ENCODE data around the gene TAS2R38. TPM values are rescaled to one million over a fixed set of nuclear protein-coding genes. Genes with fewer than 3 reads are reported as not detected.

The TAS2R38 gene
- total RNA-seq: not detected

- Mint-ChIP-seq H3K27me3 (peaks cover 3% of the 10 kb centered on the region), H3K4me3 (no peak within 1 kb of the TSS), H3K4me1 (peaks cover 12% of the 10 kb centered on the region)
Measured at GRCh38 chr7:141973673-141974072, at the start of gene TAS2R38. TSS of gene TAS2R38 (minus strand) at chr7:141973773. CDS start at chr7:141973689, 84 bp downstream.

GRCh38 chr7:142018154-142018553 is 44.6 kb upstream of the TAS2R38 start:
- no peak overlapping the region for H3K4me3 Mint-ChIP-seq
- H3K27me3 Mint-ChIP-seq: peaks cover 2% of the 10 kb centered on the region
- no peaks in the 10 kb centered on the region for H3K36me3 Mint-ChIP-seq
- ATAC-seq (ENCODE audit: low read depth) (no peak), DNase-seq (no peak)
- POLR2A ChIA-PET: no interaction called here
- H3K9me3 Mint-ChIP-seq: no peaks in the 10 kb centered on the region
- no peaks in the 10 kb centered on the region for H3K4me1 Mint-ChIP-seq
- H3K27ac Mint-ChIP-seq: no peak overlapping the region

More at GRCh38 chr7:141973673-141974072, at the start of gene TAS2R38:
- ATAC-seq (ENCODE audit: low read depth): no peak
- no peak for DNase-seq
- POLR2A ChIA-PET: no interaction called here
- H3K36me3 Mint-ChIP-seq: no peaks in the 10 kb centered on the region
- H3K9me3 Mint-ChIP-seq: no peaks in the 10 kb centered on the region
- no peak within 1 kb of the TSS for H3K27ac Mint-ChIP-seq

- POLR2A ChIA-PET: no interaction called here
- Mint-ChIP-seq H3K4me3 (no peak overlapping the region), H3K27me3 (peaks cover 2% of the 10 kb centered on the region), H3K4me1 (no peaks in the 10 kb centered on the region), H3K9me3 (no peaks in the 10 kb centered on the region), H3K36me3 (no peaks in the 10 kb centered on the region), H3K27ac (no peak overlapping the region)
- no peak for ATAC-seq (ENCODE audit: low read depth)
- DNase-seq: no peak
Measured at GRCh38 chr7:142017451-142017850, 43.9 kb upstream of the TAS2R38 start.

GRCh38 chr7:142012825-142013511 is 39.4 kb upstream of the TAS2R38 start:
- DNase-seq (no peak), ATAC-seq (ENCODE audit: low read depth) (peak; percentile 33)
- H3K4me1 Mint-ChIP-seq: no peaks in the 10 kb centered on the region
- no peak overlapping the region for H3K27ac Mint-ChIP-seq
- no peak overlapping the region for H3K4me3 Mint-ChIP-seq
- H3K36me3 Mint-ChIP-seq: no peaks in the 10 kb centered on the region
- H3K27me3 Mint-ChIP-seq: peaks cover 5% of the 10 kb centered on the region
- H3K9me3 Mint-ChIP-seq: no peaks in the 10 kb centered on the region
- POLR2A ChIA-PET: no interaction called here

GRCh38 chr7:142010952-142011548 is 37.5 kb upstream of the TAS2R38 start:
- H3K27ac Mint-ChIP-seq: no peak overlapping the region
- H3K36me3 Mint-ChIP-seq: no peaks in the 10 kb centered on the region
- ATAC-seq (ENCODE audit: low read depth) (no peak), DNase-seq (no peak)
- H3K9me3 Mint-ChIP-seq: no peaks in the 10 kb centered on the region
- peaks cover 9% of the 10 kb centered on the region for H3K27me3 Mint-ChIP-seq
- POLR2A ChIA-PET: no interaction called here
- H3K4me1 Mint-ChIP-seq: no peaks in the 10 kb centered on the region
- no peak overlapping the region for H3K4me3 Mint-ChIP-seq

GRCh38 chr7:142009187-142009586 is 35.6 kb upstream of the TAS2R38 start:
- Mint-ChIP-seq H3K4me1 (no peaks in the 10 kb centered on the region), H3K9me3 (no peaks in the 10 kb centered on the region), H3K4me3 (no peak overlapping the region), H3K36me3 (no peaks in the 10 kb centered on the region), H3K27me3 (peaks cover 7% of the 10 kb centered on the region), H3K27ac (no peak overlapping the region)
- ATAC-seq (ENCODE audit: low read depth) (no peak), DNase-seq (no peak)
- POLR2A ChIA-PET: no interaction called here

- Mint-ChIP-seq H3K9me3 (no peaks in the 10 kb centered on the region), H3K27ac (no peak overlapping the region)
- POLR2A ChIA-PET: no interaction called here
Measured at GRCh38 chr7:142006577-142006976, 33.0 kb upstream of the TAS2R38 start.

GRCh38 chr7:142002179-142002578 is 28.6 kb upstream of the TAS2R38 start:
- H3K4me3 Mint-ChIP-seq: no peak overlapping the region
- H3K4me1 Mint-ChIP-seq: no peaks in the 10 kb centered on the region
- DNase-seq (no peak), ATAC-seq (ENCODE audit: low read depth) (no peak)
- H3K9me3 Mint-ChIP-seq: no peaks in the 10 kb centered on the region
- POLR2A ChIA-PET: no interaction called here
- no peak overlapping the region for H3K27ac Mint-ChIP-seq
- H3K27me3 Mint-ChIP-seq: peaks cover 4% of the 10 kb centered on the region
- no peaks in the 10 kb centered on the region for H3K36me3 Mint-ChIP-seq

More at GRCh38 chr7:142006577-142006976, 33.0 kb upstream of the TAS2R38 start:
- H3K36me3 Mint-ChIP-seq: no peaks in the 10 kb centered on the region
- H3K4me1 Mint-ChIP-seq: no peaks in the 10 kb centered on the region
- H3K4me3 Mint-ChIP-seq: no peak overlapping the region
- DNase-seq (no peak), ATAC-seq (ENCODE audit: low read depth) (no peak)
- peaks cover 7% of the 10 kb centered on the region for H3K27me3 Mint-ChIP-seq

- Mint-ChIP-seq H3K4me1 (no peaks in the 10 kb centered on the region), H3K36me3 (no peaks in the 10 kb centered on the region), H3K27me3 (no peaks in the 10 kb centered on the region), H3K4me3 (no peak overlapping the region), H3K27ac (no peak overlapping the region), H3K9me3 (no peaks in the 10 kb centered on the region)
- POLR2A ChIA-PET: no interaction called here
- ATAC-seq (ENCODE audit: low read depth): no peak
- DNase-seq: no peak
Measured at GRCh38 chr7:142001163-142001874, 27.7 kb upstream of the TAS2R38 start.

- POLR2A ChIA-PET: no interaction called here
- Mint-ChIP-seq H3K4me3 (no peak overlapping the region), H3K27me3 (no peaks in the 10 kb centered on the region), H3K9me3 (no peaks in the 10 kb centered on the region), H3K27ac (no peak overlapping the region), H3K4me1 (no peaks in the 10 kb centered on the region), H3K36me3 (no peaks in the 10 kb centered on the region)
- DNase-seq (no peak), ATAC-seq (ENCODE audit: low read depth) (no peak)
Measured at GRCh38 chr7:142000244-142000643, 26.7 kb upstream of the TAS2R38 start.

GRCh38 chr7:141999058-141999623 is 25.6 kb upstream of the TAS2R38 start:
- Mint-ChIP-seq H3K27me3 (no peaks in the 10 kb centered on the region), H3K4me3 (no peak overlapping the region), H3K27ac (no peak overlapping the region), H3K9me3 (no peaks in the 10 kb centered on the region), H3K36me3 (no peaks in the 10 kb centered on the region), H3K4me1 (no peaks in the 10 kb centered on the region)
- DNase-seq (no peak), ATAC-seq (ENCODE audit: low read depth) (no peak)
- POLR2A ChIA-PET: no interaction called here

GRCh38 chr7:141993354-141993753 is 19.8 kb upstream of the TAS2R38 start:
- ATAC-seq (ENCODE audit: low read depth) (no peak), DNase-seq (no peak)
- H3K4me3 Mint-ChIP-seq: no peak overlapping the region
- no peak overlapping the region for H3K27ac Mint-ChIP-seq
- POLR2A ChIA-PET: no interaction called here
- peaks cover 6% of the 10 kb centered on the region for H3K4me1 Mint-ChIP-seq
- no peaks in the 10 kb centered on the region for H3K36me3 Mint-ChIP-seq
- H3K27me3 Mint-ChIP-seq: no peaks in the 10 kb centered on the region
- no peaks in the 10 kb centered on the region for H3K9me3 Mint-ChIP-seq

GRCh38 chr7:141992688-141993087 is 19.1 kb upstream of the TAS2R38 start:
- DNase-seq (no peak), ATAC-seq (ENCODE audit: low read depth) (no peak)
- POLR2A ChIA-PET: no interaction called here
- Mint-ChIP-seq H3K36me3 (no peaks in the 10 kb centered on the region), H3K27me3 (no peaks in the 10 kb centered on the region), H3K4me1 (peaks cover 6% of the 10 kb centered on the region), H3K4me3 (no peak overlapping the region), H3K27ac (no peak overlapping the region), H3K9me3 (no peaks in the 10 kb centered on the region)

- POLR2A ChIA-PET: no interaction called here
- H3K27me3 Mint-ChIP-seq: no peaks in the 10 kb centered on the region
- no peak for DNase-seq
- peaks cover 6% of the 10 kb centered on the region for H3K4me1 Mint-ChIP-seq
- ATAC-seq (ENCODE audit: low read depth): no peak
- H3K9me3 Mint-ChIP-seq: no peaks in the 10 kb centered on the region
- H3K27ac Mint-ChIP-seq: no peak overlapping the region
- H3K4me3 Mint-ChIP-seq: no peak overlapping the region
- no peaks in the 10 kb centered on the region for H3K36me3 Mint-ChIP-seq
Measured at GRCh38 chr7:141992156-141992555, 18.6 kb upstream of the TAS2R38 start.
